HK-2 (cell line): ENCODE data around the gene CDH18.
"Not testable (repeated sequence)": the region's sequence is repeated elsewhere in the genome, so short reads cannot be mapped to it uniquely, and the experiment has no call there.

Experiments used
- DNase-seq: peaks from one replicate; pipeline ENCODE4 v3.0.0-alpha.2; 2018; ENCODE audit not compliant: unreplicated experiment

CDH18 gene

GRCh38 chr5:19859020-19859419, 129.0 kb downstream of the CDH18 start:
- DNase-seq = no peak

GRCh38 chr5:19855931-19856330, 132.1 kb downstream of the CDH18 start:
- no peak for DNase-seq

- DNase-seq = no peak
Measured at GRCh38 chr5:19855453-19855852, 132.5 kb downstream of the CDH18 start.

GRCh38 chr5:19855031-19855430, 133.0 kb downstream of the CDH18 start:
- DNase-seq = no peak

GRCh38 chr5:19853616-19854240, 134.3 kb downstream of the CDH18 start:
- DNase-seq = no peak

- DNase-seq = no peak
Measured at GRCh38 chr5:19837536-19838174, 150.3 kb downstream of the CDH18 start.

- DNase-seq = no peak
Measured at GRCh38 chr5:19835442-19835841, 152.6 kb downstream of the CDH18 start.

GRCh38 chr5:19812720-19813119, 175.3 kb downstream of the CDH18 start:
- DNase-seq = not testable (repeated sequence)

- DNase-seq = no peak
Measured at GRCh38 chr5:19806756-19807155, 181.2 kb downstream of the CDH18 start.

GRCh38 chr5:19802686-19803085, 185.3 kb downstream of the CDH18 start:
- no peak for DNase-seq

GRCh38 chr5:19795218-19795617, 192.8 kb downstream of the CDH18 start:
- no peak for DNase-seq

GRCh38 chr5:19790829-19791466, 197.1 kb downstream of the CDH18 start:
- no peak for DNase-seq

- no peak for DNase-seq
Measured at GRCh38 chr5:19782566-19782965, 205.4 kb downstream of the CDH18 start.

- no peak for DNase-seq
Measured at GRCh38 chr5:19777363-19777762, 210.6 kb downstream of the CDH18 start.

GRCh38 chr5:19776886-19777285, 211.1 kb downstream of the CDH18 start:
- not testable (repeated sequence) for DNase-seq

GRCh38 chr5:19771174-19771835, 216.7 kb downstream of the CDH18 start:
- DNase-seq = no peak

GRCh38 chr5:19770396-19770795, 217.6 kb downstream of the CDH18 start:
- no peak for DNase-seq

GRCh38 chr5:19767987-19768386, 220.0 kb downstream of the CDH18 start:
- DNase-seq = no peak

- DNase-seq = no peak
Measured at GRCh38 chr5:19753579-19753978, 234.4 kb downstream of the CDH18 start.

- DNase-seq = no peak
Measured at GRCh38 chr5:19751326-19751725, 236.7 kb downstream of the CDH18 start.

GRCh38 chr5:19745247-19745646, 242.8 kb downstream of the CDH18 start:
- DNase-seq = no peak

GRCh38 chr5:19739671-19740070, 248.3 kb downstream of the CDH18 start:
- no peak for DNase-seq

GRCh38 chr5:19734776-19735175, 253.2 kb downstream of the CDH18 start:
- no peak for DNase-seq
